ENCODE measurements around the gene SH3TC1.

- TF ChIP-seq, protein P1, sequence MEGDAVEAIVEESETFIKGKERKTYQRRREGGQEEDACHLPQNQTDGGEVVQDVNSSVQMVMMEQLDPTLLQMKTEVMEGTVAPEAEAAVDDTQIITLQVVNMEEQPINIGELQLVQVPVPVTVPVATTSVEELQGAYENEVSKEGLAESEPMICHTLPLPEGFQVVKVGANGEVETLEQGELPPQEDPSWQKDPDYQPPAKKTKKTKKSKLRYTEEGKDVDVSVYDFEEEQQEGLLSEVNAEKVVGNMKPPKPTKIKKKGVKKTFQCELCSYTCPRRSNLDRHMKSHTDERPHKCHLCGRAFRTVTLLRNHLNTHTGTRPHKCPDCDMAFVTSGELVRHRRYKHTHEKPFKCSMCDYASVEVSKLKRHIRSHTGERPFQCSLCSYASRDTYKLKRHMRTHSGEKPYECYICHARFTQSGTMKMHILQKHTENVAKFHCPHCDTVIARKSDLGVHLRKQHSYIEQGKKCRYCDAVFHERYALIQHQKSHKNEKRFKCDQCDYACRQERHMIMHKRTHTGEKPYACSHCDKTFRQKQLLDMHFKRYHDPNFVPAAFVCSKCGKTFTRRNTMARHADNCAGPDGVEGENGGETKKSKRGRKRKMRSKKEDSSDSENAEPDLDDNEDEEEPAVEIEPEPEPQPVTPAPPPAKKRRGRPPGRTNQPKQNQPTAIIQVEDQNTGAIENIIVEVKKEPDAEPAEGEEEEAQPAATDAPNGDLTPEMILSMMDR (IDR thresholded peaks at IDR 0.05; ENCODE audit: low read depth, low read length), result no peak
- no peak for TF ChIP-seq EZH2phosphoT487 (IDR thresholded peaks at IDR 0.05; ENCODE audit: low read depth)
Measured at GRCh38 chr4:8265171-8265929, 66.3 kb downstream of the SH3TC1 start.
